H1 (cell line): ENCODE results near the gene TMEM165. TPM values are rescaled to one million over a fixed set of nuclear protein-coding genes. Genes with fewer than 3 reads are reported as not detected.

Experiments
- CTCF ChIA-PET: fragments of 300-600 bp; sonication (Branson Sonifier 250); formaldehyde crosslinking; loops from one replicate; lab custom pipeline; 2021; ENCODE audit not compliant: partially characterized antibody; lab: Charles Lee
- POLR2A ChIA-PET: fragments of 300-600 bp; sonication (Branson Sonifier 250); formaldehyde crosslinking; loops from one replicate; lab custom pipeline; 2021; ENCODE audit warnings: inconsistent platforms; ENCODE audit not compliant: partially characterized antibody; lab: Charles Lee
- DNase-seq, 2 experiments: peaks; one replicate each; pipeline versions ENCODE4 v3.0.0 to v3.0.0-alpha.2; 2010 to 2022; ENCODE audit warnings: low spot score in 2 of 2, low read depth in 1 of 2, mixed read lengths in 1 of 2
- FAIRE-seq: peaks from 2 replicates; lab custom pipeline; 2011; peaks lifted over from hg19 to GRCh38; lab: Jason Lieb, UNC
- H2AFZ ChIP-seq: 2 replicates; pipeline ENCODE4 v1.8.1; 2012; ENCODE audit warnings: low read length, inconsistent platforms
- H2AK5ac ChIP-seq: 2 replicates; pipeline ENCODE4 v1.6.1; 2013; ENCODE audit warnings: low read depth, low read length
- H2BK120ac ChIP-seq: replicated peaks from 2 replicates; pipeline ENCODE3; 2013; ENCODE audit warnings: low read depth, low read length, inconsistent platforms
- H2BK12ac ChIP-seq: 2 replicates; pipeline ENCODE4 v1.6.1; 2013; ENCODE audit warnings: low read depth, low read length
- H2BK15ac ChIP-seq: 2 replicates; pipeline ENCODE4 v1.6.1; 2013; ENCODE audit warnings: low read length
- H2BK20ac ChIP-seq: 2 replicates; pipeline ENCODE4 v1.6.1; 2013; ENCODE audit warnings: low read length
- H2BK5ac ChIP-seq: 2 replicates; pipeline ENCODE4 v1.6.1; 2013; ENCODE audit warnings: low read depth, low read length
- H3K14ac ChIP-seq: 2 replicates; pipeline ENCODE4 v1.6.1; 2013; ENCODE audit warnings: inconsistent platforms; ENCODE audit not compliant: insufficient read length
- H3K18ac ChIP-seq: 2 replicates; pipeline ENCODE4 v1.6.1; 2013; ENCODE audit warnings: low read length; ENCODE audit errors: extremely low read depth
- H3K23ac ChIP-seq: 2 replicates; pipeline ENCODE4 v1.6.1; 2013; ENCODE audit warnings: inconsistent platforms; ENCODE audit not compliant: insufficient read length
- H3K23me2 ChIP-seq: 2 replicates; pipeline ENCODE4 v1.6.1; 2013; ENCODE audit warnings: low read depth, low read length
- H3K27ac ChIP-seq: 2 replicates; pipeline ENCODE4 v1.6.1; 2011; ENCODE audit warnings: low read depth, low read length, inconsistent platforms
- H3K27me3 ChIP-seq, 4 experiments: replicated peaks in 1 of 4; 1 replicate in 1 of 4; 2 replicates in 3 of 4; pipeline versions ENCODE4 v1.6.1 to v1.8.1; 2011 to 2013; ENCODE audit warnings: low read length in 3 of 4, mild to moderate bottlenecking in 3 of 4, inconsistent platforms in 2 of 4, mixed read lengths in 2 of 4, moderate library complexity in 1 of 4; ENCODE audit not compliant: control insufficient read depth in 3 of 4, insufficient read depth in 3 of 4; ENCODE audit errors: extremely low read depth in 1 of 4
- H3K36me3 ChIP-seq, 4 experiments: 2 replicates each; pipeline versions ENCODE4 v1.6.1 to v1.8.1; 2011 to 2013; ENCODE audit warnings: mild to moderate bottlenecking in 4 of 4, low read length in 3 of 4, moderate library complexity in 2 of 4, control low read depth in 1 of 4, inconsistent platforms in 1 of 4; ENCODE audit not compliant: insufficient read depth in 4 of 4, control insufficient read depth in 2 of 4
- H3K4ac ChIP-seq: replicated peaks from 2 replicates; pipeline ENCODE3; 2013; ENCODE audit warnings: low read length, low read depth, mixed read lengths, inconsistent platforms; ENCODE audit not compliant: insufficient read length
- H3K4me1 ChIP-seq, 4 experiments: replicated peaks in 1 of 4; 1 replicate in 1 of 4; 2 replicates in 3 of 4; pipeline versions ENCODE4 v1.6.1 to v1.8.1; 2011 to 2013; ENCODE audit warnings: low read length in 3 of 4, inconsistent platforms in 2 of 4, mixed read lengths in 1 of 4; ENCODE audit not compliant: insufficient read depth in 4 of 4, control insufficient read depth in 3 of 4
- H3K4me2 ChIP-seq, 2 experiments: 2 replicates each; pipeline versions ENCODE4 v1.6.1 to v1.8.1; 2011 to 2013; ENCODE audit warnings: low read depth in 2 of 2, low read length in 2 of 2, control low read depth in 1 of 2, inconsistent platforms in 1 of 2, mild to moderate bottlenecking in 1 of 2; ENCODE audit not compliant: insufficient read depth in 1 of 2
- H3K4me3 ChIP-seq, 4 experiments: fragments of 200-600, 300-600 bp in 1 of 4; sonication (generic), shearing (Covaris generic), sonication (Bioruptor Twin) in 1 of 4; 2 replicates each; pipeline versions ENCODE4 v1.5.1 to v1.8.1; 2011 to 2016; ENCODE audit warnings: low read length in 4 of 4, low read depth in 3 of 4, control low read depth in 2 of 4, inconsistent platforms in 2 of 4, mild to moderate bottlenecking in 2 of 4, mixed read lengths in 1 of 4, moderate library complexity in 1 of 4; ENCODE audit not compliant: insufficient read depth in 2 of 4; ENCODE audit errors: extremely low read depth in 1 of 4
- H3K56ac ChIP-seq: replicated peaks from 2 replicates; pipeline ENCODE3; 2013; ENCODE audit warnings: low read depth, mild to moderate bottlenecking, mixed read lengths, low read length, inconsistent platforms; ENCODE audit not compliant: insufficient read length
- H3K79me1 ChIP-seq: 2 replicates; pipeline ENCODE4 v1.6.1; 2013; ENCODE audit warnings: low read depth, low read length, control low read depth
- H3K79me2 ChIP-seq, 2 experiments: 2 replicates each; pipeline versions ENCODE4 v1.6.1 to v1.8.1; 2012 to 2013; ENCODE audit warnings: low read length in 2 of 2, mild to moderate bottlenecking in 2 of 2, inconsistent platforms in 1 of 2; ENCODE audit not compliant: insufficient read depth in 2 of 2, control insufficient read depth in 1 of 2
- H3K9ac ChIP-seq, 4 experiments: replicated peaks in 1 of 4; 1 replicate in 1 of 4; 2 replicates in 3 of 4; pipeline versions ENCODE4 v1.6.1 to v1.8.1; 2011 to 2013; ENCODE audit warnings: low read depth in 3 of 4, low read length in 3 of 4, control low read depth in 2 of 4, mild to moderate bottlenecking in 2 of 4, moderate library complexity in 2 of 4, inconsistent platforms in 1 of 4; ENCODE audit errors: extremely low read depth in 1 of 4
- H3K9me3 ChIP-seq, 2 experiments: 2 replicates each; pipeline versions ENCODE4 v1.6.1 to v1.8.1; 2012 to 2013; ENCODE audit warnings: mild to moderate bottlenecking in 2 of 2, moderate library complexity in 2 of 2, control low read depth in 1 of 2, inconsistent platforms in 1 of 2, low read depth in 1 of 2, low read length in 1 of 2, mixed read lengths in 1 of 2; ENCODE audit not compliant: insufficient read depth in 2 of 2
- H4K20me1 ChIP-seq, 2 experiments: replicated peaks in 1 of 2; 2 replicates each; pipeline versions ENCODE3 to v1.8.1; 2011 to 2013; ENCODE audit warnings: inconsistent platforms in 2 of 2, low read length in 2 of 2, mild to moderate bottlenecking in 1 of 2; ENCODE audit not compliant: insufficient read depth in 2 of 2, control insufficient read depth in 1 of 2
- H4K5ac ChIP-seq: 2 replicates; pipeline ENCODE4 v1.6.1; 2013; ENCODE audit warnings: low read length, low read depth, mixed read lengths, inconsistent platforms; ENCODE audit not compliant: insufficient read length
- H4K8ac ChIP-seq: 2 replicates; pipeline ENCODE4 v1.8.0; 2013; ENCODE audit warnings: mild to moderate bottlenecking, moderate library complexity, low read length, inconsistent platforms; ENCODE audit not compliant: insufficient read depth; ENCODE audit errors: extremely low read depth
- H4K91ac ChIP-seq: replicated peaks from 2 replicates; pipeline ENCODE3; 2013; ENCODE audit warnings: low read length, mixed read lengths, inconsistent platforms; ENCODE audit not compliant: insufficient read length
- KDM5A ChIP-seq: fragments of 200-600 bp; IDR thresholded peaks from 2 replicates; pipeline ENCODE4 v1.7.1; 2012; ENCODE audit warnings: mild to moderate bottlenecking, low read length, inconsistent platforms, mixed read lengths
- SP2 ChIP-seq: IDR thresholded peaks from 2 replicates; pipeline ENCODE4 v1.6.1; 2012; ENCODE audit warnings: mild to moderate bottlenecking, low read length, inconsistent platforms
- WGBS, 2 experiments: shearing (Covaris generic) in 1 of 2; methylation state at CpG; one replicate each; pipeline versions ENCODE4 v1.1.6 to v1.1.7; 2013 to 2015; ENCODE audit warnings: low lambda C conversion rate in 2 of 2, mixed read lengths in 2 of 2, inconsistent platforms in 1 of 2, low coverage in 1 of 2, missing lambda C conversion rate in 1 of 2; ENCODE audit not compliant: insufficient replicate concordance in 2 of 2, insufficient coverage in 1 of 2, insufficient read length in 1 of 2; ENCODE audit errors: extremely low coverage in 1 of 2, missing lambda C conversion rate in 1 of 2; 5-methylcytosine and 5-hydroxymethylcytosine counted together
- polyA plus RNA-seq, 7 experiments: library from polyadenylated mRNA; depleted of rRNA in 3 of 7; stranded (reverse) in 5 of 7; unstranded in 2 of 7; fragments of >200 nt in 5 of 7; fragments of 200-250 nt in 2 of 7; gene quantifications; 1 replicate in 5 of 7; 2 replicates in 1 of 7; 4 replicates in 1 of 7; pipeline versions ENCODE4 v1.2.1 to v1.2.3, GENCODE V29; 2011 to 2013; ENCODE audit warnings: missing spikeins in 2 of 7, mixed read lengths in 2 of 7
- total RNA-seq: library from RNA; stranded (reverse); fragmentation: NEBNext Ultra II Directional; extraction: Animal tissue kit (Norgen Biotek cat#: 25700); gene quantifications from 2 replicates; pipeline ENCODE4 v1.2.1, GENCODE V29; 2021

TMEM165 gene
- total and polyA plus RNA-seq, 2 of the 8 experiments (the other 6 are each of a cell fraction or from before 2014, with no cell fraction given): 85.5 to 125 TPM

DNA sequence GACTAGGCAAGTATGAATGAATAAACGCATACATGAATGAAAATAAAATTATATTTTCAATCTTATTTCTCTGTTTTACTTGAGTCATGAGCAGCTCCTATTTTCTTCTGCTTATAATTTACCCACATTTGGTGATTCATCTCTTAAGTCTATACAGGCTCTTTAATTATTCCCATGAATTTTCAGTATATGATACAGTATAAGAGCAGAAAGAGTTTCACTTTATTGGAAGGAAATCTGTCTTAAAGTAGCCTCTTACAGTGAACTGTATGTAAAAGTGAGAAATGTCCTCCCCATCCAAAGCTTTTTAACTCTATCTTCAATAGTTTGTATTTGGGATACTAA, 50.8 kb downstream of the TMEM165 start:
- no peak overlapping the region for H2BK12ac ChIP-seq
- H3K36me3 ChIP-seq: peaks cover 6 to 53% (median 26%) of the 10 kb centered on the region in 4 experiments; a peak in 7 of 8 replicates
- CTCF ChIA-PET: interaction anchor here (0.6 to 1.5 kb wide), 6 partner anchors 9 to 733 kb away, joined by 3 to 4 read pairs (median 3); no protein-coding TSS in a partner anchor

More for the DNA sequence above, 50.8 kb downstream of the TMEM165 start:
- Histone ChIP-seq H3K79me2 (no peaks in the 10 kb centered on the region), H3K4me3 (no peak overlapping the region), H4K20me1 (no peaks in the 10 kb centered on the region), H3K4ac (no peak overlapping the region), H4K91ac (no peak overlapping the region), H4K5ac (no peak overlapping the region), H3K14ac (no peak overlapping the region), H4K8ac (no peak overlapping the region), H3K23me2 (no peaks in the 10 kb centered on the region), H3K27ac (no peak overlapping the region), H2AFZ (no peak overlapping the region), H3K9ac (no peak overlapping the region), H3K79me1 (no peaks in the 10 kb centered on the region), H2BK5ac (no peak overlapping the region), H3K4me2 (no peak overlapping the region), H3K18ac (no peak overlapping the region), H2BK120ac (no peak overlapping the region), H3K4me1 (no peaks in the 10 kb centered on the region), H3K9me3 (no peaks in the 10 kb centered on the region), H3K23ac (no peak overlapping the region), H2BK15ac (no peak overlapping the region), H3K27me3 (no peaks in the 10 kb centered on the region), H3K56ac (no peak overlapping the region), H2BK20ac (no peak overlapping the region), H2AK5ac (no peak overlapping the region)
- WGBS, 2 experiments: 79% methylated on average over 1 of the region's 1 CpG; no CpG with 5 or more reads in 1 of the 2 experiments
- POLR2A ChIA-PET: no interaction called here
- TF ChIP-seq SP2: no peak
- no peak for TF ChIP-seq KDM5A
- FAIRE-seq (no peak), DNase-seq (no peak)
